Right atrium auricular region (tissue), 2 donors: Measurements from ENCODE around the gene ANXA3. TPM values are rescaled to one million over a fixed set of nuclear protein-coding genes. Genes with fewer than 3 reads are reported as not detected.

Source experiments
- DNase-seq: peaks from one replicate; pipeline ENCODE4 v3.0.0-alpha.2; 2019; ENCODE audit warnings: low spot score
- H3K27ac ChIP-seq, 2 donors: fragments of 200-600 bp; sonication (generic); 1 replicate in 1 of 2; 2 replicates in 1 of 2; pipeline ENCODE4 v1.5.1; 2016 to 2019
- H3K27me3 ChIP-seq, 2 donors: fragments of 200-600 bp; sonication (generic); one replicate each; pipeline versions ENCODE4 v1.5.1 to v1.6.0; 2017 to 2019
- H3K36me3 ChIP-seq: fragments of 200-600 bp; sonication (generic); one replicate; pipeline ENCODE4 v1.5.1; 2016
- H3K4me1 ChIP-seq, 2 donors: fragments of 200-600 bp; sonication (generic); one replicate each; pipeline versions ENCODE4 v1.5.1 to v1.6.0; 2017 to 2019
- H3K4me3 ChIP-seq, 2 donors: fragments of 200-600 bp; sonication (generic); 1 replicate in 1 of 2; 2 replicates in 1 of 2; pipeline ENCODE4 v1.5.1; 2017 to 2019; ENCODE audit warnings: mild to moderate bottlenecking in 1 of 2, moderate library complexity in 1 of 2
- H3K9me3 ChIP-seq, 2 donors: fragments of 200-600 bp; sonication (generic); one replicate each; pipeline ENCODE4 v1.5.1; 2019
- total RNA-seq, 2 donors: library from RNA; depleted of rRNA; stranded (reverse); fragments of >200 nt; gene quantifications; one replicate each; pipeline ENCODE4 v1.1.0, GENCODE V29; 2016
- TF ChIP-seq, protein P1 (sequence below), 2 donors: fragments of 200-600 bp; sonication (generic); IDR thresholded peaks; one replicate each; pipeline ENCODE4 v1.5.1; 2019; ENCODE audit warnings: antibody characterized with exemption in 2 of 2

The ANXA3 gene
- total RNA-seq, 2 donors from 2014 or later, result 39.4 to 54.0 TPM

DNA sequence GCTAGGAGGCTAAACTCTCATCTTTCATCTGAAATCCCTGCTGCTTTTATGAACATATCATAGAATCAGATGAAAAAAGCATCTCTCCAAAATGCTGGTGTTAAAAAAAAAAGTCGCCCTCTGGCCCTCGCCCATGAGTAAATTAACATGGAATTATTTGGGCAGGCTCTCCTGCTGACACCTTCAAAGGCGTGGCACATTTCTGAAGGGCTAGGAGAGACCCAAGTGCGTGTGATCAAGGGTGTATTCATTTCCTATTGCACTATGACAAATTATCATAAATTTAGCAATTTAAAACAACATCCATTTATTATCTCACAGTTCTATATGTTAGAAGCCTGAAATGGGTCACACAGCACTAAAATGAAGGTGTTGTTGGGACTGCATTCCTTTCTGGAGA, 5.1 kb downstream of the ANXA3 start:
- Histone ChIP-seq H3K4me1 (peaks cover 0 to 16% of the 10 kb centered on the region in 2 donors), H3K4me3 (no peak overlapping the region), H3K36me3 (no peaks in the 10 kb centered on the region), H3K27me3 (no peaks in the 10 kb centered on the region), H3K9me3 (no peaks in the 10 kb centered on the region), H3K27ac (peak overlapping the region in 1 of 2 donors; percentile 14)
- TF ChIP-seq, protein P1, sequence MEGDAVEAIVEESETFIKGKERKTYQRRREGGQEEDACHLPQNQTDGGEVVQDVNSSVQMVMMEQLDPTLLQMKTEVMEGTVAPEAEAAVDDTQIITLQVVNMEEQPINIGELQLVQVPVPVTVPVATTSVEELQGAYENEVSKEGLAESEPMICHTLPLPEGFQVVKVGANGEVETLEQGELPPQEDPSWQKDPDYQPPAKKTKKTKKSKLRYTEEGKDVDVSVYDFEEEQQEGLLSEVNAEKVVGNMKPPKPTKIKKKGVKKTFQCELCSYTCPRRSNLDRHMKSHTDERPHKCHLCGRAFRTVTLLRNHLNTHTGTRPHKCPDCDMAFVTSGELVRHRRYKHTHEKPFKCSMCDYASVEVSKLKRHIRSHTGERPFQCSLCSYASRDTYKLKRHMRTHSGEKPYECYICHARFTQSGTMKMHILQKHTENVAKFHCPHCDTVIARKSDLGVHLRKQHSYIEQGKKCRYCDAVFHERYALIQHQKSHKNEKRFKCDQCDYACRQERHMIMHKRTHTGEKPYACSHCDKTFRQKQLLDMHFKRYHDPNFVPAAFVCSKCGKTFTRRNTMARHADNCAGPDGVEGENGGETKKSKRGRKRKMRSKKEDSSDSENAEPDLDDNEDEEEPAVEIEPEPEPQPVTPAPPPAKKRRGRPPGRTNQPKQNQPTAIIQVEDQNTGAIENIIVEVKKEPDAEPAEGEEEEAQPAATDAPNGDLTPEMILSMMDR (IDR thresholded peaks at IDR 0.05), result no peak
- no peak for DNase-seq

DNA sequence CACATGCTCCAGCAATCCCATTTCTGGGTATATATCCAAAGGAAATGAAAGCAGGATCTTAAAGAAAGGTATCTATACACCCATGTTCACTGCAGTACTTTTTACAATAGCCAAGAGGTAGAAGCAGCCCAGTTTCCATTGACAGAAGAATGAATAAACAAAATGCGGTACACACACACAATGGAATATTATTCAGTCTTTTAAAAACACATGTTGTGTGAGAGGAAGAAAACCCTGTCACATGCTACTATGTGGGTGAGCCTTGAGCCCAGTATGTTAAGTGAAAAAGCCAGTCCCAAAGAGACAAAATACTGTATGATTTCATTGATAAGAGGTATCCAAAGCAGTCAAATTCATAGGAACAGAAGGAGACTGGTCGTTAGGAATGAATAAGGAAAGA, 6.3 kb downstream of the ANXA3 start:
- H3K36me3 ChIP-seq, result no peaks in the 10 kb centered on the region
- DNase-seq, result no peak
- peaks cover 0 to 20% of the 10 kb centered on the region in 2 donors for H3K4me1 ChIP-seq
- no peak overlapping the region for H3K4me3 ChIP-seq
- TF ChIP-seq, protein P1 (IDR thresholded peaks at IDR 0.05), result no peak
- peak overlapping the region in 1 of 2 donors; percentile 14 for H3K27ac ChIP-seq
- no peaks in the 10 kb centered on the region for H3K9me3 ChIP-seq
- H3K27me3 ChIP-seq, result no peaks in the 10 kb centered on the region

DNA sequence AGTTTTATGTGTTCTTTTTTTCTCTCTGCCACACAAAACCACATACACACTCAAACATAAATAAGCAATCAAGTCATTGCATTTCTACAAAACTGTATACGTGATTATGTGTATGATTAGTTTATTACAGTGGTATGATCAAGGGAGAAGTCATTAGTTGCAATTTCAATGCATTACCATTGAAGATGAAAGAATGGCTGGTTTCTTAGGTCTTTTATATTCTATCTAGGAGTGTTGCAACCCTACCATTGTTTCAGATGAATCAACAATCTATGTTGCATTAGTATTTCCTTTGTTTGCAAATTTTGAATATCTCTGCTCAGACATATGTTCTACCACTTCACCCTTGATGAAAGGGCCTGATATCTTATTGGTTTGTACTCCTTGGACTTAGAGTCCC, 6.8 kb downstream of the ANXA3 start:
- H3K27ac ChIP-seq, result peak overlapping the region in 1 of 2 donors; percentile 14
- DNase-seq, result no peak
- H3K36me3 ChIP-seq, result no peaks in the 10 kb centered on the region
- H3K4me1 ChIP-seq, result peaks cover 0 to 20% of the 10 kb centered on the region in 2 donors
- H3K4me3 ChIP-seq, result no peak overlapping the region
- H3K9me3 ChIP-seq, result no peaks in the 10 kb centered on the region
- H3K27me3 ChIP-seq, result no peaks in the 10 kb centered on the region
- TF ChIP-seq, protein P1 (IDR thresholded peaks at IDR 0.05), result no peak

DNA sequence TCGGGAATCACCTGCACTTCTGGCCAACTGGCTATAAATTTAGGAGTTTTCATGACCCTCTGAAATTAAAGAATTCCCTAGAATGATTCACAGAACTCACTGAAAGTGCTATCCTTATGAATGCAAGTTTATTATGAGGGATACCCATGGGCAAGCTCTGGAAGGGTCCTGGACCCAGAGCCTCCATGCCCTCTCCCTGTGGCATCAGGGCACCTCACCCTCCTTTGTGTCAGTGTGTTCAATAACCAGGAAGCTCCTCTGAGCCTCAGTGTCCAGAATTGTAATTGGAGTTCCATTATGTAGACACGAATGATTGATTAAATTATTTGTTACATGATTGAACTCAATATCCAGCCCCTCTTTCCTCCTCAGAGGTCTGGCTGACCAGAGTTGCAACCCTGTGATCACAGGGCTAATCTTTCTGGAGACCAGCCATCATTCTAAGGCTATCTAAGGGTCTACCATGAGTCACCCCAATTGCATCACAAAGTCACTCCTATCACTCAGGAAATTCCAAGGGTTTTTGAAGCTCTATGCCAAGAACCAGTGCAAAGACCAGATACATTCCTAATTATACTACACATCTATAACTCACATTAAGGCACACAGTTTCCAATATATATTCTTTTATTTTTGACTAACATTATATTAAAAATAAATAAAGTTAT, 8.9 kb downstream of the ANXA3 start:
- no peak overlapping the region for H3K4me3 ChIP-seq
- no peak for DNase-seq
- peak overlapping the region; percentile 18 to 21 for H3K27ac ChIP-seq
- H3K4me1 ChIP-seq, result peaks cover 0 to 20% of the 10 kb centered on the region in 2 donors
- TF ChIP-seq, protein P1 (IDR thresholded peaks at IDR 0.05), result no peak
- no peaks in the 10 kb centered on the region for H3K27me3 ChIP-seq
- no peaks in the 10 kb centered on the region for H3K9me3 ChIP-seq
- H3K36me3 ChIP-seq, result no peaks in the 10 kb centered on the region

DNA sequence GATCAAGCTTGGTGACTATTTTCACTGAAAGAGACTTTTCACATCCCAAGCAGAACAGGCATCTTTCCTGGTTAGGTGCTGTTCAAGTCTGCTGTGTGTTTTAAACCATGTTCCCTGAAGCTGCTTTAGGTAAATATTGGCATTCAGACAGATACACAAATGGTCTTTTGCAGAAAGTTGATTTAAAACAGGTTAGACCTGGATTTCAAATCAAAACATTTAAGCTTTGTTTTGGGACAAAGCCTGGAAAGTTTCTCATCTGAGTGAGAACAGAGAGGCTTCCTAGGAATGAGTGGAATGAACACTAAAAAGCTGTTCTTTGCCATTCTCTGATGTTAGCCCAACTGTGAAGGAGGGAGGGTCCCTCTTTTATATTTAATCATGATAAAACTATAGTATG, 10.1 kb downstream of the ANXA3 start:
- H3K9me3 ChIP-seq, result no peaks in the 10 kb centered on the region
- H3K27me3 ChIP-seq, result no peaks in the 10 kb centered on the region
- H3K27ac ChIP-seq, result peak overlapping the region in 1 of 2 donors; percentile 40
- no peak for DNase-seq
- H3K36me3 ChIP-seq, result no peaks in the 10 kb centered on the region
- no peak overlapping the region for H3K4me3 ChIP-seq
- TF ChIP-seq, protein P1 (IDR thresholded peaks at IDR 0.05), result no peak
- peaks cover 0 to 27% of the 10 kb centered on the region in 2 donors for H3K4me1 ChIP-seq

DNA sequence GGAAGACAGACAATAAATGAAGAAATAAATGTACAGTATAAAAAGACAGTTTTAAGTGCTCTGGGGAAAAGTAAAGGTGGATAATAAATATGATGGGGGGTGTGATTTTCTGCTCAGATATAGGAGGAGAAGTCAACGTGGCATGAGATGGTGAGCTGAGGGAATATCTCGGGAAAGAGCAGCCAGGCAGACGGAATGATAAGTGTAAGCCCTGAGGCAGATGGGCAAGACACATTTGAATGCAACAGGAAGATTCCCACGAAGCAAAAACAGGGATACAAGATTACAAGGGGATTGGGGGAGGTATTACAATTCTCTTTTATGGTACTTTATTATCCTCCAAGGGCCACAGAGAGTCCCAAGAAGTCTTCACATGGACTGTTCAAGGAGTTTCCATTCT, 11.1 kb downstream of the ANXA3 start:
- DNase-seq, result no peak
- H3K4me1 ChIP-seq, result peaks cover 0 to 32% of the 10 kb centered on the region in 2 donors
- H3K4me3 ChIP-seq, result no peak overlapping the region
- TF ChIP-seq, protein P1 (IDR thresholded peaks at IDR 0.05), result no peak
- no peaks in the 10 kb centered on the region for H3K27me3 ChIP-seq
- no peaks in the 10 kb centered on the region for H3K36me3 ChIP-seq
- no peak overlapping the region for H3K27ac ChIP-seq
- H3K9me3 ChIP-seq, result no peaks in the 10 kb centered on the region
